Hepatocyte (in vitro differentiated cells): ENCODE results near the gene RNF222. TPM values are rescaled to one million over a fixed set of nuclear protein-coding genes. Genes with fewer than 3 reads are reported as not detected.
"Not testable (repeated sequence)": the region's sequence is repeated elsewhere in the genome, so short reads cannot be mapped to it uniquely, and the experiment has no call there.

Experiments
- DNase-seq: peaks from one replicate; pipeline ENCODE4 v3.0.0-alpha.2; 2016; ENCODE audit warnings: low spot score
- H2AFZ ChIP-seq: fragments of 200-600 bp; sonication (generic); 2 replicates; pipeline ENCODE4 v1.6.0; 2016; ENCODE audit warnings: antibody characterized with exemption, mild to moderate bottlenecking
- H3K27ac ChIP-seq: fragments of 200-600 bp; sonication (generic); 2 replicates; pipeline ENCODE4 v1.5.1; 2016; ENCODE audit warnings: mild to moderate bottlenecking
- H3K27me3 ChIP-seq: fragments of 200-600 bp; sonication (generic); 2 replicates; pipeline ENCODE4 v1.6.1; 2016
- H3K36me3 ChIP-seq: fragments of 200-600 bp; sonication (generic); replicated peaks from 2 replicates; pipeline ENCODE4 v1.5.1; 2016; ENCODE audit warnings: low read depth; ENCODE audit not compliant: insufficient read depth
- H3K4me1 ChIP-seq: fragments of 200-600 bp; sonication (generic); 2 replicates; pipeline ENCODE4 v1.5.1; 2016; ENCODE audit warnings: mild to moderate bottlenecking, moderate library complexity; ENCODE audit not compliant: insufficient read depth
- H3K4me2 ChIP-seq: fragments of 200-600 bp; sonication (generic); 2 replicates; pipeline ENCODE4 v1.6.0; 2016
- H3K4me3 ChIP-seq: fragments of 200-600 bp; sonication (generic); 2 replicates; pipeline ENCODE4 v1.5.1; 2016; ENCODE audit warnings: mild to moderate bottlenecking
- H3K79me2 ChIP-seq: fragments of 200-600 bp; sonication (generic); 2 replicates; pipeline ENCODE4 v1.6.0; 2017; ENCODE audit warnings: mild to moderate bottlenecking
- H3K9me2 ChIP-seq: fragments of 200-600 bp; sonication (generic); replicated peaks from 2 replicates; pipeline ENCODE4 v1.6.0; 2017; ENCODE audit warnings: mild to moderate bottlenecking; ENCODE audit not compliant: insufficient read depth
- H3K9me3 ChIP-seq: fragments of 200-600 bp; sonication (generic); 2 replicates; pipeline ENCODE4 v1.5.1; 2016; ENCODE audit warnings: low read depth, mild to moderate bottlenecking
- H4K20me1 ChIP-seq: fragments of 200-600 bp; sonication (generic); 2 replicates; pipeline ENCODE4 v1.6.0; 2016; ENCODE audit warnings: mild to moderate bottlenecking; ENCODE audit not compliant: insufficient read depth, poor library complexity, severe bottlenecking
- CTCF ChIP-seq: fragments of 200-600 bp; sonication (generic); IDR thresholded peaks from 2 replicates; pipeline ENCODE4 v1.5.1; 2016; ENCODE audit warnings: antibody characterized with exemption, mild to moderate bottlenecking; ENCODE audit not compliant: poor library complexity
- EZH2 ChIP-seq: fragments of 200-600 bp; sonication (generic); IDR thresholded peaks from 2 replicates; pipeline ENCODE4 v1.6.1; 2016; ENCODE audit warnings: antibody characterized with exemption, mild to moderate bottlenecking, borderline replicate concordance
- EZH2phosphoT487 ChIP-seq: fragments of 200-600 bp; sonication (generic); IDR thresholded peaks from one replicate; pipeline ENCODE4 v1.6.1; 2018; ENCODE audit warnings: antibody characterized with exemption, mild to moderate bottlenecking, low read depth, moderate library complexity; ENCODE audit not compliant: unreplicated experiment, severe bottlenecking
- WGBS: methylation state at CpG from one replicate; pipeline ENCODE4 v1.1.6; 2016; ENCODE audit warnings: low lambda C conversion rate; ENCODE audit errors: missing lambda C conversion rate; 5-methylcytosine and 5-hydroxymethylcytosine counted together
- polyA plus RNA-seq: library from polyadenylated mRNA; unstranded; fragments of >200 nt; fragmentation: Nextera tagmentation; extraction: Ambion mirVana; gene quantifications from 2 replicates; pipeline ENCODE4 v1.2.1, GENCODE V29; 2016
- total RNA-seq: library from RNA; depleted of rRNA; stranded (reverse); fragments of >200 nt; gene quantifications from 2 replicates; pipeline ENCODE4 v1.2.3, GENCODE V29; 2014

The RNF222 gene
- total and polyA plus RNA-seq, 2 experiments from 2014 or later: not detected

DNA sequence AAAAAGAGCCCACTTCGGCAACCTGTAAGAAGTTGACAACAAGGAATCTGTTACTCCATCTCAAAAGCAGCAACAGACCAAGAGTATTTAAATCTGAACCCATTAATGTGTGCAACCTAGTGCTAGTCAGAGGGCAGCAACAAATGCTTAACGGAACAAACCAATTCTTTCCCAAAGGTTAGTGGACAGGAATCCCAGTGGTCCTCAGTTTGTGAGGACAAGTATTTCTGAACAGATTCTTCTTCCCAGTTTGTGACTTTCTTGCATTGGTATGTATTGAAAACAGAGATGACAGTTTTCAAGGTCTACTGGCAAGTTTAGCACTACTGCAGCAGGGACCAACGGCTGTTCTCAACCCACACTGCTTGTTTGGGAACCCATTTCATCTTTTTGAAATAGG is 17.6 kb downstream of the RNF222 start:
- Histone ChIP-seq H4K20me1 (peaks cover 29% of the 10 kb centered on the region), H3K4me1 (peaks cover 32% of the 10 kb centered on the region), H3K27me3 (no peaks in the 10 kb centered on the region), H3K27ac (no peak overlapping the region), H3K4me2 (peak overlapping the region; percentile 77), H3K9me3 (no peaks in the 10 kb centered on the region), H3K9me2 (no peaks in the 10 kb centered on the region), H3K36me3 (peaks cover 16% of the 10 kb centered on the region), H3K4me3 (no peak overlapping the region), H2AFZ (no peak overlapping the region), H3K79me2 (peaks cover 50% of the 10 kb centered on the region)
- no peak for DNase-seq
- TF ChIP-seq EZH2phosphoT487 (no peak), EZH2 (no peak), CTCF (no peak)
- 83% methylated on average over 3 of the region's 3 CpGs for WGBS

DNA sequence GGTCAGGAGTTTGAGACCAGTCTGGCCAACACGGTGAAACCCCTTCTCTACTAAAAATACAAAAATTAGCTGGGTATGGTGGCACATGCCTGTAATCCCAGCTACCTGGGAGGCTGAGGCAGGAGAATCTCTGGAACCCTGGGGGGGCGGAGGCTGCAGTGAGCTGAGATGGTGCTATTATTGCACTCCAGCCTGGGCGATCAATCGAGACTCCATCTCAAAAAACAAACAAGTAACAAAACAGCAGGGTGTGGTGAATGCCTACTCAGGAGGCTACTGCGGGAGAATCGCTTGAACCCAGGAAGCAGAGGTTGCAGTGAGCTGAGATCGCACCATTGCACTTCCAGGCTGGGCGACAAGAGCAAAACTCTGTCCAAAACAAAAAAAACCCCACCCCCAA is 19.5 kb downstream of the RNF222 start:
- H2AFZ ChIP-seq, H3K9me3 ChIP-seq, H3K4me2 ChIP-seq, H3K9me2 ChIP-seq, H3K27me3 ChIP-seq, DNase-seq, H3K27ac ChIP-seq, H3K4me3 ChIP-seq: not testable (repeated sequence)
- Histone ChIP-seq H3K79me2 (peaks cover 53% of the 10 kb centered on the region), H4K20me1 (peaks cover 29% of the 10 kb centered on the region), H3K4me1 (peaks cover 26% of the 10 kb centered on the region), H3K36me3 (peaks cover 16% of the 10 kb centered on the region)
- WGBS: 95% methylated on average over 8 of the region's 8 CpGs

GRCh38 chr17:8377422-8377821 is 20.2 kb downstream of the RNF222 start:
- no peaks in the 10 kb centered on the region for H3K9me3 ChIP-seq
- peaks cover 52% of the 10 kb centered on the region for H3K79me2 ChIP-seq
- H2AFZ ChIP-seq: no peak overlapping the region
- no peak overlapping the region for H3K4me2 ChIP-seq
- H3K27me3 ChIP-seq: no peaks in the 10 kb centered on the region
- 98% methylated on average over 4 of the region's 4 CpGs for WGBS
- H3K9me2 ChIP-seq: no peaks in the 10 kb centered on the region
- peaks cover 26% of the 10 kb centered on the region for H3K4me1 ChIP-seq
- peak overlapping the region; percentile 97 for H3K27ac ChIP-seq
- TF ChIP-seq EZH2: no peak
- TF ChIP-seq CTCF: no peak
- TF ChIP-seq EZH2phosphoT487: no peak
- peaks cover 16% of the 10 kb centered on the region for H3K36me3 ChIP-seq
- no peak for DNase-seq
- no peak overlapping the region for H3K4me3 ChIP-seq
- peaks cover 29% of the 10 kb centered on the region for H4K20me1 ChIP-seq

- DNase-seq: peak; percentile 96
- Histone ChIP-seq H3K9me2 (no peaks in the 10 kb centered on the region), H3K9me3 (no peaks in the 10 kb centered on the region), H3K4me1 (peaks cover 21% of the 10 kb centered on the region), H3K4me3 (peak within 1 kb of the TSS; percentile 68), H3K27me3 (no peaks in the 10 kb centered on the region), H3K36me3 (peaks cover 16% of the 10 kb centered on the region), H3K4me2 (peak within 1 kb of the TSS; percentile 86), H3K79me2 (peaks cover 44% of the 10 kb centered on the region), H3K27ac (peak within 1 kb of the TSS; percentile 97), H4K20me1 (peaks cover 22% of the 10 kb centered on the region), H2AFZ (peak within 1 kb of the TSS; percentile 75)
- 4% methylated on average over 33 of the region's 41 CpGs for WGBS
- TF ChIP-seq CTCF: peak; percentile 66
- TF ChIP-seq EZH2: no peak
These were observed 21.2 kb downstream of the RNF222 start, which contains the start of gene KRABD2 for GRCh38 chr17:8376271-8377067. Gene KRABD2 (minus strand): TSS chr17:8376704.
